MM.1S (cell line): ENCODE results near the gene MCOLN1.
"Not testable (repeated sequence)": the region's sequence is repeated elsewhere in the genome, so short reads cannot be mapped to it uniquely, and the experiment has no call there.

Source experiments
- EZH2 ChIP-seq: fragments of 300-600 bp; sonication (generic); optimal IDR thresholded peaks from 2 replicates; pipeline ENCODE3; 2017; ENCODE audit warnings: low read depth, mild to moderate bottlenecking, antibody characterized with exemption, low read length, mixed read lengths
- TF ChIP-seq, protein P1 (sequence below): fragments of 300-600 bp; sonication (generic); IDR thresholded peaks from 2 replicates; pipeline ENCODE4 v1.5.1; 2016; ENCODE audit warnings: antibody characterized with exemption, low read length, mixed read lengths

DNA sequence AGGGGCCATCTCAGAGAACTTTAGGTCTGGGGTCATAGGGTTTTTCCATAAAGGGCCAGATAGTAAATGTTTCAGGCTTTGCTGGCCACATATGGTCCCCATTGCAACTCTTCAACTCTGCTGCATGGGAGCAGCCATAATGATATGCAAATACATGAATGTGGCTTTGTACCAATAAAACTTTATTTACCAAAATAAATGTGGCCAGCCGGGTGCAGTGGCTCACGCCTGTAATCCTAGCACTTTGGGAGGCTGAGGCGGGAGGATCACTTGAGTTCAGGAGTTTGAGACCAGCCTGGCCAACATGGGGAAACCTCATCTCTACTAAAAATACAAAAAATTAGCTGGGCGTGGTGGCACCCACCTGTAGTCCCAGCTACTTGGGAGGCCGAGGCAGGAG, 16.6 kb downstream of the MCOLN1 start:
- TF ChIP-seq EZH2 = not testable (repeated sequence)
- TF ChIP-seq, protein P1, sequence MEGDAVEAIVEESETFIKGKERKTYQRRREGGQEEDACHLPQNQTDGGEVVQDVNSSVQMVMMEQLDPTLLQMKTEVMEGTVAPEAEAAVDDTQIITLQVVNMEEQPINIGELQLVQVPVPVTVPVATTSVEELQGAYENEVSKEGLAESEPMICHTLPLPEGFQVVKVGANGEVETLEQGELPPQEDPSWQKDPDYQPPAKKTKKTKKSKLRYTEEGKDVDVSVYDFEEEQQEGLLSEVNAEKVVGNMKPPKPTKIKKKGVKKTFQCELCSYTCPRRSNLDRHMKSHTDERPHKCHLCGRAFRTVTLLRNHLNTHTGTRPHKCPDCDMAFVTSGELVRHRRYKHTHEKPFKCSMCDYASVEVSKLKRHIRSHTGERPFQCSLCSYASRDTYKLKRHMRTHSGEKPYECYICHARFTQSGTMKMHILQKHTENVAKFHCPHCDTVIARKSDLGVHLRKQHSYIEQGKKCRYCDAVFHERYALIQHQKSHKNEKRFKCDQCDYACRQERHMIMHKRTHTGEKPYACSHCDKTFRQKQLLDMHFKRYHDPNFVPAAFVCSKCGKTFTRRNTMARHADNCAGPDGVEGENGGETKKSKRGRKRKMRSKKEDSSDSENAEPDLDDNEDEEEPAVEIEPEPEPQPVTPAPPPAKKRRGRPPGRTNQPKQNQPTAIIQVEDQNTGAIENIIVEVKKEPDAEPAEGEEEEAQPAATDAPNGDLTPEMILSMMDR = not testable (repeated sequence)
